ENCODE data around the gene TRIM50. TPM values are rescaled to one million over a fixed set of nuclear protein-coding genes. Genes with fewer than 3 reads are reported as not detected.

TRIM50 gene
- total RNA-seq, 1 donor from 2014 or later: 0.31 TPM

Small RNA genes within 50 kb of the gene (small RNA-seq; reads per million reads assigned to genes)
- not detected for gene RNU6-1080P (ENCODE audit: low replicate concordance)

Other genes starting within 250 kb of the TRIM50 start
- not detected for gene SPDYE9, start 242.0 kb downstream of the TRIM50 start, total RNA-seq
- 23.8 TPM for gene NSUN5, start 19.3 kb downstream of the TRIM50 start, total RNA-seq
- not detected for gene FKBP6, start 79 bp upstream of the TRIM50 start, total RNA-seq
- gene FZD9, start 105.7 kb upstream of the TRIM50 start, total RNA-seq: 9.3 TPM
- 59.1 TPM for gene BAZ1B, start 194.2 kb upstream of the TRIM50 start, total RNA-seq
- gene BCL7B, start 229.6 kb upstream of the TRIM50 start, total RNA-seq: 11.8 TPM